Erythroblast (primary cell): Measurements from ENCODE around the gene CDH15.

Experiments
- GATA1 ChIP-seq: IDR thresholded peaks from 2 replicates; pipeline ENCODE4 v1.6.1; 2011; ENCODE audit warnings: low read depth, mild to moderate bottlenecking, control low read depth, low read length, moderate library complexity
- POLR2A ChIP-seq: IDR thresholded peaks from 2 replicates; pipeline ENCODE4 v1.6.1; 2011; ENCODE audit warnings: mild to moderate bottlenecking, low read length

GRCh38 chr16:89123831-89124100 is 47.8 kb upstream of the CDH15 start:
- TF ChIP-seq POLR2A (no peak), GATA1 (no peak)
